Neuronal stem cell (in vitro differentiated cells): ENCODE measurements around the gene SCAANT1.

Source experiments
- DNase-seq: peaks from one replicate; pipeline ENCODE4 v3.0.0-alpha.2; 2013; ENCODE audit warnings: low spot score
- H2AFZ ChIP-seq: one replicate; pipeline ENCODE4 v1.6.1; 2013; ENCODE audit warnings: mild to moderate bottlenecking, low read length, inconsistent platforms
- H2AK5ac ChIP-seq: 2 replicates; pipeline ENCODE4 v1.6.1; 2013; ENCODE audit warnings: low read depth, mild to moderate bottlenecking, inconsistent platforms, low read length, moderate library complexity, mixed read lengths
- H2BK120ac ChIP-seq: 2 replicates; pipeline ENCODE4 v1.6.1; 2013; ENCODE audit warnings: low read depth, mild to moderate bottlenecking, inconsistent platforms, low read length, moderate library complexity, mixed read lengths
- H2BK12ac ChIP-seq: one replicate; pipeline ENCODE4 v1.6.1; 2013; ENCODE audit warnings: low read length, inconsistent platforms
- H2BK15ac ChIP-seq: 2 replicates; pipeline ENCODE4 v1.6.1; 2013; ENCODE audit warnings: mild to moderate bottlenecking, low read length, inconsistent platforms, mixed read lengths
- H2BK5ac ChIP-seq: one replicate; pipeline ENCODE4 v1.6.1; 2013; ENCODE audit warnings: inconsistent platforms, mild to moderate bottlenecking, low read length, moderate library complexity
- H3K14ac ChIP-seq: one replicate; pipeline ENCODE4 v1.6.1; 2013; ENCODE audit warnings: low read length, inconsistent platforms
- H3K18ac ChIP-seq: 2 replicates; pipeline ENCODE4 v1.6.1; 2013; ENCODE audit warnings: low read length, inconsistent platforms
- H3K23ac ChIP-seq: 2 replicates; pipeline ENCODE4 v1.6.1; 2013; ENCODE audit warnings: low read depth, mild to moderate bottlenecking, mixed read lengths, low read length, inconsistent platforms; ENCODE audit not compliant: poor library complexity
- H3K27ac ChIP-seq: replicated peaks from 3 replicates; pipeline ENCODE4 v1.5.1; 2013; ENCODE audit warnings: low read length, inconsistent platforms
- H3K27me3 ChIP-seq, 3 experiments: 2 replicates each; pipeline ENCODE4 v1.6.1; 2013; ENCODE audit warnings: low read length in 3 of 3, mild to moderate bottlenecking in 2 of 3, inconsistent platforms in 1 of 3, low read depth in 1 of 3, mixed read lengths in 1 of 3, moderate library complexity in 1 of 3; ENCODE audit not compliant: control insufficient read depth in 3 of 3, insufficient read depth in 3 of 3
- H3K36me3 ChIP-seq, 2 donors: replicated peaks in 1 of 2; 2 replicates each; pipeline ENCODE4 v1.6.1; 2013; ENCODE audit warnings: low read length in 2 of 2; ENCODE audit not compliant: control insufficient read depth in 2 of 2, insufficient read depth in 2 of 2
- H3K4ac ChIP-seq: 2 replicates; pipeline ENCODE4 v1.6.1; 2013; ENCODE audit warnings: inconsistent platforms, mild to moderate bottlenecking, low read length, moderate library complexity
- H3K4me1 ChIP-seq, 2 donors: 1 replicate in 1 of 2; 2 replicates in 1 of 2; pipeline ENCODE4 v1.6.1; 2013; ENCODE audit warnings: low read length in 2 of 2, low read depth in 1 of 2; ENCODE audit not compliant: control insufficient read depth in 2 of 2, insufficient read depth in 1 of 2
- H3K4me2 ChIP-seq: one replicate; pipeline ENCODE4 v1.6.1; 2013; ENCODE audit warnings: mild to moderate bottlenecking, low read length, inconsistent platforms; ENCODE audit not compliant: insufficient read depth, poor library complexity, severe bottlenecking
- H3K4me3 ChIP-seq, 2 donors: 2 replicates each; pipeline ENCODE4 v1.5.1; 2013; ENCODE audit warnings: low read length in 2 of 2, mild to moderate bottlenecking in 2 of 2, inconsistent platforms in 1 of 2, moderate library complexity in 1 of 2
- H3K79me1 ChIP-seq: one replicate; pipeline ENCODE4 v1.6.1; 2013; ENCODE audit warnings: low read depth, mild to moderate bottlenecking, inconsistent platforms, low read length, moderate library complexity
- H3K9ac ChIP-seq: one replicate; pipeline ENCODE4 v1.6.1; 2013; ENCODE audit warnings: mild to moderate bottlenecking, low read depth, low read length, inconsistent platforms; ENCODE audit not compliant: poor library complexity
- H3K9me3 ChIP-seq, 2 donors: replicated peaks in 1 of 2; 2 replicates each; pipeline versions ENCODE3 to v1.6.1; 2013; ENCODE audit warnings: low read length in 2 of 2, mild to moderate bottlenecking in 2 of 2, inconsistent platforms in 1 of 2, low read depth in 1 of 2, mixed read lengths in 1 of 2, moderate library complexity in 1 of 2; ENCODE audit not compliant: control insufficient read depth in 2 of 2, insufficient read depth in 1 of 2
- H4K8ac ChIP-seq: one replicate; pipeline ENCODE4 v1.6.1; 2013; ENCODE audit warnings: low read depth, mild to moderate bottlenecking, inconsistent platforms, low read length, moderate library complexity
- H4K91ac ChIP-seq: one replicate; pipeline ENCODE4 v1.6.1; 2013; ENCODE audit warnings: low read length, low read depth, mild to moderate bottlenecking, inconsistent platforms; ENCODE audit not compliant: poor library complexity
- WGBS, 2 donors: extraction: QIAGEN DNeasy Blood & Tissue Kit; methylation state at CpG; one replicate each; pipeline ENCODE4 v1.1.7; 2013; ENCODE audit warnings: missing lambda C conversion rate in 2 of 2, mixed read lengths in 1 of 2; ENCODE audit not compliant: insufficient read length in 2 of 2, insufficient replicate concordance in 1 of 2; ENCODE audit errors: extremely low coverage in 2 of 2; 5-methylcytosine and 5-hydroxymethylcytosine counted together

The SCAANT1 gene

DNA sequence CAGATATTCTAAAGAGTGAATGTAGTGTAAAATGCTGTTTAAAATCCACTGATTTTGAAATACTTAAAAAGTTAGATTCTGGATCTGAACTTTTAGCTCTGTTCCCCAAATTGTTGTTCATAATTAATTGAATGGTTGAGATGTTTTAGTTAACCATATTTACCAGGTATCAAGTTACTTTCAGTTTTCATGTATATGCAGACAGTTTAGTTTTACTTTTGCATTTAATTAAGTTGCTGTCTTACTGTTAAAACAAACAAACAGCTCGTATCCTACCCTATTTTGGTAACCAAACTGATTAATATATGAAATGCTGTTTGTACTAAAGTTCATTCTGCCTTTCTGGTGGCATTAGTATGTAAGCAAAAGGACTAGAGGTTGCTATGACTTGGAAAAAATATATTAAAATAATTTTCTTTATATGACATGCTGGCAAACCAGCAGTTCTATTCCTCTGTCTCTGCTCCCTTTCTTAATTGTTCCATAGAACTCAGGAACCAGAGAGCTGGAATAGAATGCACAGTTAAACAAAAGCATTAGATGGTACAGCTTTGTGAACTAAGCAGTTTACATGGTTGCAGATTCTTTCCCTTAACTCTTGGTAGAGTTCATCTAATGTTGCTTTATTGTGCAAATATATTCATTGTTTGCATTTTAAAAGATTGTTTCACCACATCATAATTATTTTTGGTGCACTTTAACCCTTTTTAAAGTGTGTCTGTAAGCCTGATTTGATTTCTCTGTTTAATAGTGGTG is 39.5 kb upstream of the SCAANT1 start:
- H3K18ac ChIP-seq = no peak overlapping the region
- no CpG with 5 or more reads among the region's 1 CpG for WGBS, 2 donors
- H3K27ac ChIP-seq = no peak overlapping the region

DNA sequence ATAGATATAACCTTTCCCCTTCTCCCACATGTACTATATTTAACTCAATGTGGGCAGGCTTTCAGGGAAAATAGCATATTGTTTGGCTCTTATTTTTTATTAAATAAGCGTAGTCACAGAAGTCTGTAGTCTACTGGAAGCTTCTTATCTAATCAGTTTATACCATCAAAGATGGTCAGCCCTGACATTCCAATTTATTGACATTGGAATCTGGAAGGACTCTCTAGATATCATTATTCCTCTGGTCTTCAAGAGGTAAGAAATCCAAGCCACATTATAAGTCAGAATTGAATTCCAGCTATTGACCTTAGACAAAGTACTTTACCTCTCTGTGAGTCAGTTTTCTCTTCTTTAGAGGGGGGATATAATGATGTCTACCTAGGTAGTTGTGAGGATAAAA is 38.5 kb upstream of the SCAANT1 start:
- Histone ChIP-seq H3K27ac (no peak overlapping the region), H4K8ac (no peak overlapping the region), H2BK15ac (no peak overlapping the region), H3K4me3 (no peak overlapping the region), H3K9me3 (peaks cover 0 to 2% of the 10 kb centered on the region in 2 donors), H3K23ac (no peak overlapping the region), H3K36me3 (peaks cover 0 to 30% of the 10 kb centered on the region in 2 donors), H3K4me2 (no peak overlapping the region), H2BK120ac (no peak overlapping the region), H3K4ac (no peak overlapping the region), H4K91ac (no peak overlapping the region), H3K79me1 (peaks cover 5% of the 10 kb centered on the region), H3K4me1 (peaks cover 10 to 19% of the 10 kb centered on the region in 2 donors), H3K14ac (no peak overlapping the region), H2AK5ac (no peak overlapping the region), H2BK12ac (no peak overlapping the region), H3K27me3 (no peaks in the 10 kb centered on the region), H2BK5ac (no peak overlapping the region), H2AFZ (no peak overlapping the region), H3K18ac (no peak overlapping the region), H3K9ac (no peak overlapping the region)
- WGBS, 2 donors = no CpG with 5 or more reads among the region's 1 CpG
- DNase-seq = no peak

More for the DNA sequence above, 39.5 kb upstream of the SCAANT1 start:
- Histone ChIP-seq H3K14ac (no peak overlapping the region), H2AFZ (no peak overlapping the region), H3K79me1 (peaks cover 5% of the 10 kb centered on the region), H3K4me3 (no peak overlapping the region), H3K9me3 (peaks cover 0 to 2% of the 10 kb centered on the region in 2 donors), H3K4ac (no peak overlapping the region), H4K91ac (no peak overlapping the region), H3K27me3 (no peaks in the 10 kb centered on the region), H3K4me1 (peaks cover 12 to 19% of the 10 kb centered on the region in 2 donors), H4K8ac (no peak overlapping the region), H2BK12ac (no peak overlapping the region), H2BK5ac (no peak overlapping the region), H2BK120ac (no peak overlapping the region), H3K36me3 (peaks cover 0 to 33% of the 10 kb centered on the region in 2 donors), H2AK5ac (no peak overlapping the region), H3K23ac (no peak overlapping the region), H2BK15ac (no peak overlapping the region), H3K4me2 (no peak overlapping the region), H3K9ac (no peak overlapping the region)
- DNase-seq = no peak

DNA sequence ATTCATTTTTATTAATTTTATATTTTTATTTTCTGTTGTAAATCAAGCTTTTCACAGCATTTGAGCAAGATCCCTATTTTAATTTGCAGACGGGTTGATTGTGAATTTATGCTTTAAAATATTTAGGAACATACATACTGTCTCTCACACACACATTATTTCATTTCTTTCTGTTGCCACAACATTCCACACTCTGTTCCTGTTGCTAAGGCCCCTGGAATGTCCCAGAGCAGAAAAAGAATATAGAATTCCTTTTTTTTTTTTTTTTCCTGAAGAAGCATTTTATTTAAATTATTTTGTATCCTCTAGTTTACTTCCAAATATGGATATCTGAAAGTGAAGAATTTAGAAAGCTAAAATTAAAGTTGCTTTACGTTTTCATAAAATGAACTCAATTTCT is 36.8 kb upstream of the SCAANT1 start:
- no peak for DNase-seq
- Histone ChIP-seq H3K36me3 (peaks cover 0 to 20% of the 10 kb centered on the region in 2 donors), H4K91ac (no peak overlapping the region), H3K9me3 (peaks cover 0 to 2% of the 10 kb centered on the region in 2 donors), H3K27ac (no peak overlapping the region), H2BK120ac (no peak overlapping the region), H2BK5ac (no peak overlapping the region), H3K79me1 (peaks cover 5% of the 10 kb centered on the region), H3K4me2 (no peak overlapping the region), H2AK5ac (no peak overlapping the region), H3K23ac (no peak overlapping the region), H3K14ac (no peak overlapping the region), H3K9ac (no peak overlapping the region), H3K4me1 (peaks cover 3 to 19% of the 10 kb centered on the region in 2 donors), H2BK12ac (no peak overlapping the region), H3K27me3 (no peaks in the 10 kb centered on the region), H2BK15ac (no peak overlapping the region), H3K18ac (no peak overlapping the region), H4K8ac (no peak overlapping the region), H2AFZ (no peak overlapping the region), H3K4ac (no peak overlapping the region), H3K4me3 (no peak overlapping the region)
- no CpG with 5 or more reads among the region's 2 CpGs for WGBS, 2 donors

DNA sequence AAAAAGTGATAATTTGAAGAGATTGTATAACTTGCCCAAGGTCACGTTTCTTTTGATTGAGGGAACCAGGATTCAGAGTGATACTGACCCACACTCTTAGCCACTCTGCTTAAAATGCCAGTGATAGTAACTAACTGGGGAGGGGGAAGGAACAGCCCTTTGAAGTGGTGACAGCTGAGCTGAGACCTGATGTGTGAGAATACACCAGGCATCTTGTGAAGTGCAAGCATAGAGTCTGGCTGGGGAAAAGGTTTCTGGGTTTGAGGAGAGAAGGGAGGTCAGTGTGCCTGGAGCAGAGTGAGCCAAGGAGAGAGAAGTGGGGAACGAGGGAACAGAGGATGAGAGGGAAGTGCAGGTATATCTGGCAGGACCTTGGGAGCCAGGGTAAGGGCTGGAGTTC is 35.4 kb upstream of the SCAANT1 start:
- Histone ChIP-seq H3K4me2 (no peak overlapping the region), H2AFZ (no peak overlapping the region), H3K4me3 (no peak overlapping the region), H2BK120ac (no peak overlapping the region), H3K14ac (no peak overlapping the region), H3K36me3 (peaks cover 0 to 16% of the 10 kb centered on the region in 2 donors), H2BK12ac (no peak overlapping the region), H2BK15ac (no peak overlapping the region), H3K9me3 (peaks cover 0 to 2% of the 10 kb centered on the region in 2 donors), H3K4ac (no peak overlapping the region), H4K91ac (no peak overlapping the region), H3K23ac (no peak overlapping the region), H3K79me1 (peaks cover 7% of the 10 kb centered on the region), H3K27ac (no peak overlapping the region), H4K8ac (no peak overlapping the region), H3K27me3 (no peaks in the 10 kb centered on the region), H2AK5ac (no peak overlapping the region), H3K4me1 (peaks cover 3 to 19% of the 10 kb centered on the region in 2 donors), H3K18ac (no peak overlapping the region), H3K9ac (no peak overlapping the region), H2BK5ac (no peak overlapping the region)
- WGBS, 2 donors = no CpG with 5 or more reads among the region's 2 CpGs
- no peak for DNase-seq
